ENCODE measurements around the gene SHISAL2A.
"Not testable (repeated sequence)": the region's sequence is repeated elsewhere in the genome, so short reads cannot be mapped to it uniquely, and the experiment has no call there.

The SHISAL2A gene

DNA sequence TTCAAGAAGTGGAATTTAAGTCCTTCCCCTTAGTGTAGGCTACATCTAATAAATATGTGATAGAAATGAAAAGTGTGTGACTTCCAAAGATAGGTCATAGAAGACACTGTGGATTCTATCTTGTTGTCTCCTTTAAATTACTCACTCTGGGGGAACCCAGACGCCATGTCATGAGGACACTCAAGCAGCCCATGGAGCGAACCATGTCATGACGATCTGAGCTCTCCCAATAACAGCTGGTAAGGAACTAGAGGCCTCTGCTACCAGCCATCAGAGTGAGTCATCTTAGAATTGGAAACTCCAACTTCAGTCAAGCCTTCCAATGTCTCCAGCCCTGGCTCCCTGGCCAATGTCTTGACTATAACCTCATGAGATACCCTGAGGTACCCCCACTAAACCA is 58.9 kb downstream of the SHISAL2A start:
- no peak overlapping the region for H2AFZ ChIP-seq (ENCODE audit: low read depth)
- no peak overlapping the region for H3K27ac ChIP-seq
- H3K4me3 ChIP-seq (IDR thresholded peaks at IDR 0.05; ENCODE audit: insufficient read depth, low read depth, low read length) = no peak overlapping the region
- H3K79me2 ChIP-seq (ENCODE audit: insufficient read depth, low read depth) = peaks cover 64% of the 10 kb centered on the region
- TF ChIP-seq, protein P1, sequence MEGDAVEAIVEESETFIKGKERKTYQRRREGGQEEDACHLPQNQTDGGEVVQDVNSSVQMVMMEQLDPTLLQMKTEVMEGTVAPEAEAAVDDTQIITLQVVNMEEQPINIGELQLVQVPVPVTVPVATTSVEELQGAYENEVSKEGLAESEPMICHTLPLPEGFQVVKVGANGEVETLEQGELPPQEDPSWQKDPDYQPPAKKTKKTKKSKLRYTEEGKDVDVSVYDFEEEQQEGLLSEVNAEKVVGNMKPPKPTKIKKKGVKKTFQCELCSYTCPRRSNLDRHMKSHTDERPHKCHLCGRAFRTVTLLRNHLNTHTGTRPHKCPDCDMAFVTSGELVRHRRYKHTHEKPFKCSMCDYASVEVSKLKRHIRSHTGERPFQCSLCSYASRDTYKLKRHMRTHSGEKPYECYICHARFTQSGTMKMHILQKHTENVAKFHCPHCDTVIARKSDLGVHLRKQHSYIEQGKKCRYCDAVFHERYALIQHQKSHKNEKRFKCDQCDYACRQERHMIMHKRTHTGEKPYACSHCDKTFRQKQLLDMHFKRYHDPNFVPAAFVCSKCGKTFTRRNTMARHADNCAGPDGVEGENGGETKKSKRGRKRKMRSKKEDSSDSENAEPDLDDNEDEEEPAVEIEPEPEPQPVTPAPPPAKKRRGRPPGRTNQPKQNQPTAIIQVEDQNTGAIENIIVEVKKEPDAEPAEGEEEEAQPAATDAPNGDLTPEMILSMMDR (conservative IDR thresholded peaks at IDR 0.05; ENCODE audit: low read depth, low read length) = no peak
- peaks cover 13% of the 10 kb centered on the region for H4K20me1 ChIP-seq (ENCODE audit: insufficient read depth)
- no peaks in the 10 kb centered on the region for H3K27me3 ChIP-seq (ENCODE audit: insufficient read depth, low read depth)
- H3K9ac ChIP-seq = no peak overlapping the region
- peaks cover 23% of the 10 kb centered on the region; the same call in 1 of the 2 replicates for H3K36me3 ChIP-seq (ENCODE audit: insufficient read depth)
- H3K4me2 ChIP-seq = no peak overlapping the region
- H3K4me1 ChIP-seq (ENCODE audit: low read depth, poor library complexity, severe bottlenecking) = peaks cover 28% of the 10 kb centered on the region

GRCh38 chr1:52692697-52693096 is 59.7 kb downstream of the SHISAL2A start:
- no peak overlapping the region for H3K9ac ChIP-seq
- peaks cover 15% of the 10 kb centered on the region; the same call in 1 of the 2 replicates for H3K36me3 ChIP-seq (ENCODE audit: insufficient read depth)
- peaks cover 32% of the 10 kb centered on the region for H3K4me1 ChIP-seq (ENCODE audit: low read depth, poor library complexity, severe bottlenecking)
- no peak overlapping the region for H3K27ac ChIP-seq
- no peak overlapping the region for H2AFZ ChIP-seq (ENCODE audit: low read depth)
- H3K4me2 ChIP-seq = no peak overlapping the region
- TF ChIP-seq, protein P1 (conservative IDR thresholded peaks at IDR 0.05; ENCODE audit: low read depth, low read length) = no peak
- no peaks in the 10 kb centered on the region for H3K27me3 ChIP-seq (ENCODE audit: insufficient read depth, low read depth)
- peaks cover 73% of the 10 kb centered on the region for H3K79me2 ChIP-seq (ENCODE audit: insufficient read depth, low read depth)
- H4K20me1 ChIP-seq (ENCODE audit: insufficient read depth) = peaks cover 13% of the 10 kb centered on the region; the same call in 1 of the 2 replicates
- no peak overlapping the region for H3K4me3 ChIP-seq (IDR thresholded peaks at IDR 0.05; ENCODE audit: insufficient read depth, low read depth, low read length)

- H3K36me3 ChIP-seq (ENCODE audit: insufficient read depth); H3K9ac ChIP-seq; H3K27me3 ChIP-seq (ENCODE audit: insufficient read depth, low read depth); H3K27ac ChIP-seq; H3K4me2 ChIP-seq; H2AFZ ChIP-seq (ENCODE audit: low read depth); H3K4me3 ChIP-seq (IDR thresholded peaks at IDR 0.05; ENCODE audit: insufficient read depth, low read depth, low read length): not testable (repeated sequence)
- Histone ChIP-seq H3K79me2 (ENCODE audit: insufficient read depth, low read depth) (peaks cover 75% of the 10 kb centered on the region), H3K4me1 (ENCODE audit: low read depth, poor library complexity, severe bottlenecking) (peaks cover 32% of the 10 kb centered on the region), H4K20me1 (ENCODE audit: insufficient read depth) (peaks cover 13% of the 10 kb centered on the region; the same call in 1 of the 2 replicates)
Observed at GRCh38 chr1:52693351-52693750, 60.4 kb downstream of the SHISAL2A start.

- peaks cover 13% of the 10 kb centered on the region; the same call in 1 of the 2 replicates for H4K20me1 ChIP-seq (ENCODE audit: insufficient read depth)
- H3K36me3 ChIP-seq (ENCODE audit: insufficient read depth) = peaks cover 10% of the 10 kb centered on the region; the same call in 1 of the 2 replicates
- H3K4me2 ChIP-seq = no peak overlapping the region
- H3K4me3 ChIP-seq (IDR thresholded peaks at IDR 0.05; ENCODE audit: insufficient read depth, low read depth, low read length) = no peak overlapping the region
- H3K9ac ChIP-seq = no peak overlapping the region
- TF ChIP-seq, protein P1 (conservative IDR thresholded peaks at IDR 0.05; ENCODE audit: low read depth, low read length) = no peak
- no peak overlapping the region for H3K27ac ChIP-seq
- peaks cover 37% of the 10 kb centered on the region for H3K4me1 ChIP-seq (ENCODE audit: low read depth, poor library complexity, severe bottlenecking)
- peaks cover 72% of the 10 kb centered on the region for H3K79me2 ChIP-seq (ENCODE audit: insufficient read depth, low read depth)
- no peak overlapping the region for H2AFZ ChIP-seq (ENCODE audit: low read depth)
- no peaks in the 10 kb centered on the region for H3K27me3 ChIP-seq (ENCODE audit: insufficient read depth, low read depth)
Observed at GRCh38 chr1:52693843-52694242, 60.9 kb downstream of the SHISAL2A start.

DNA sequence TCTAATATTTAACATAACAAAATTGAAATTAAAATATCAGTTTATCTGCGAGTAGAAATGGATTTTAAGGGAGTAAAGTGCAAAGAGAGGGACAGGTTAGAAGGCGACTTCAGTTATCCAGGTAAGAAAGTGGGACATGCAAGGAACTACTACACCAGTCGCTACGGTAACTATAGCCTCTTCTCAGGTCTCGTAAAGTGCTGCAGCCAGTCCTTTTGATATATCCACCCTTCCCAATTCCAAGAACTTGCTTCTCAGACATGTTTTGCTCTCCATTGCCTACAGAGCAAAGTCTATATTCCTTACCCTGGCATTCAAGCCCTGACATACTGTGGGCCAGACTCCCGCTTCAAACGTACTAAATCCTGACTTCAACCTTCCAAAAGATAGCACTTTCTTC is 62.7 kb downstream of the SHISAL2A start:
- Histone ChIP-seq H3K79me2 (ENCODE audit: insufficient read depth, low read depth) (peaks cover 62% of the 10 kb centered on the region), H3K9ac (no peak overlapping the region), H2AFZ (ENCODE audit: low read depth) (no peak overlapping the region), H3K27ac (no peak overlapping the region), H3K36me3 (ENCODE audit: insufficient read depth) (peaks cover 5% of the 10 kb centered on the region; the same call in 1 of the 2 replicates), H3K4me3 (IDR thresholded peaks at IDR 0.05; ENCODE audit: insufficient read depth, low read depth, low read length) (no peak overlapping the region), H3K27me3 (ENCODE audit: insufficient read depth, low read depth) (no peaks in the 10 kb centered on the region), H4K20me1 (ENCODE audit: insufficient read depth) (peaks cover 13% of the 10 kb centered on the region; the same call in 1 of the 2 replicates), H3K4me2 (no peak overlapping the region; the same call in 1 of the 2 replicates), H3K4me1 (ENCODE audit: low read depth, poor library complexity, severe bottlenecking) (peaks cover 37% of the 10 kb centered on the region)
- TF ChIP-seq, protein P1 (conservative IDR thresholded peaks at IDR 0.05; ENCODE audit: low read depth, low read length) = no peak
